ENCODE results near the gene PTPN6.

The PTPN6 gene

GRCh38 chr12:6938353-6939190 is 12.6 kb upstream of the PTPN6 start:
- H3K36me3 ChIP-seq (ENCODE audit: control insufficient read depth, low read length) = no peaks in the 10 kb centered on the region; the same call in none of the 2 replicates
- 0 out of 2 replicates have a peak, but pooled peaks cover under 1% of the 10 kb centered on the region for H3F3A ChIP-seq (ENCODE audit: control insufficient read depth, insufficient read depth)
- no peaks in the 10 kb centered on the region for H3K9me3 ChIP-seq (ENCODE audit: control insufficient read depth, insufficient read depth, low read length)
- H3K4me1 ChIP-seq (ENCODE audit: control insufficient read depth, low read length) = peaks cover 26% of the 10 kb centered on the region
- peaks cover 14% of the 10 kb centered on the region for H3K79me2 ChIP-seq (ENCODE audit: control insufficient read depth, low read length)
- no peaks in the 10 kb centered on the region for H3K27me3 ChIP-seq (ENCODE audit: control insufficient read depth, low read length)
- H3K27ac ChIP-seq (ENCODE audit: low read depth, low read length) = no peak overlapping the region
- H3K4me2 ChIP-seq (ENCODE audit: low read length) = peak overlapping the region; percentile 49
- no peak for TF ChIP-seq EZH2phosphoT487 (IDR thresholded peaks at IDR 0.05; ENCODE audit: borderline replicate concordance, low read length)
- peak; percentile 5 for TF ChIP-seq CTCF (IDR thresholded peaks at IDR 0.05; ENCODE audit: low read depth, low read length, poor library complexity, severe bottlenecking)
- H4K20me1 ChIP-seq (ENCODE audit: control insufficient read depth, insufficient read depth, low read depth, low read length) = no peaks in the 10 kb centered on the region
- H3K9me2 ChIP-seq (replicated peaks; ENCODE audit: control insufficient read depth, low read length) = no peaks in the 10 kb centered on the region
- H3K4me3 ChIP-seq (ENCODE audit: low read length) = peak overlapping the region; percentile 88

- no peaks in the 10 kb centered on the region; the same call in none of the 2 replicates for H3K36me3 ChIP-seq (ENCODE audit: control insufficient read depth, low read length)
- H3K9me3 ChIP-seq (ENCODE audit: control insufficient read depth, insufficient read depth, low read length) = no peaks in the 10 kb centered on the region
- no peak for TF ChIP-seq EZH2phosphoT487 (IDR thresholded peaks at IDR 0.05; ENCODE audit: borderline replicate concordance, low read length)
- no peak for TF ChIP-seq CTCF (IDR thresholded peaks at IDR 0.05; ENCODE audit: low read depth, low read length, poor library complexity, severe bottlenecking)
- no peaks in the 10 kb centered on the region for H3K9me2 ChIP-seq (replicated peaks; ENCODE audit: control insufficient read depth, low read length)
- H3F3A ChIP-seq (ENCODE audit: control insufficient read depth, insufficient read depth) = peaks cover 6% of the 10 kb centered on the region
- no peaks in the 10 kb centered on the region for H3K27me3 ChIP-seq (ENCODE audit: control insufficient read depth, low read length)
- no peak overlapping the region for H3K4me3 ChIP-seq (ENCODE audit: low read length)
- no peak overlapping the region for H3K4me2 ChIP-seq (ENCODE audit: low read length)
- H3K79me2 ChIP-seq (ENCODE audit: control insufficient read depth, low read length) = peaks cover 14% of the 10 kb centered on the region
- peaks cover 32% of the 10 kb centered on the region for H3K4me1 ChIP-seq (ENCODE audit: control insufficient read depth, low read length)
- no peaks in the 10 kb centered on the region for H4K20me1 ChIP-seq (ENCODE audit: control insufficient read depth, insufficient read depth, low read depth, low read length)
- no peak overlapping the region for H3K27ac ChIP-seq (ENCODE audit: low read depth, low read length)
Observed at GRCh38 chr12:6939191-6939540, 12.0 kb upstream of the PTPN6 start.

- peaks cover 47% of the 10 kb centered on the region for H3K4me1 ChIP-seq (ENCODE audit: control insufficient read depth, low read length)
- no peaks in the 10 kb centered on the region for H4K20me1 ChIP-seq (ENCODE audit: control insufficient read depth, insufficient read depth, low read depth, low read length)
- H3K9me3 ChIP-seq (ENCODE audit: control insufficient read depth, insufficient read depth, low read length) = no peaks in the 10 kb centered on the region
- H3K27ac ChIP-seq (ENCODE audit: low read depth, low read length) = no peak overlapping the region
- peaks cover 9% of the 10 kb centered on the region for H3F3A ChIP-seq (ENCODE audit: control insufficient read depth, insufficient read depth)
- H3K36me3 ChIP-seq (ENCODE audit: control insufficient read depth, low read length) = no peaks in the 10 kb centered on the region; the same call in 1 of the 2 replicates
- H3K9me2 ChIP-seq (replicated peaks; ENCODE audit: control insufficient read depth, low read length) = no peaks in the 10 kb centered on the region
- TF ChIP-seq CTCF (IDR thresholded peaks at IDR 0.05; ENCODE audit: low read depth, low read length, poor library complexity, severe bottlenecking) = no peak
- no peak overlapping the region for H3K4me3 ChIP-seq (ENCODE audit: low read length)
- peaks cover 14% of the 10 kb centered on the region for H3K79me2 ChIP-seq (ENCODE audit: control insufficient read depth, low read length)
- no peak overlapping the region for H3K4me2 ChIP-seq (ENCODE audit: low read length)
- no peaks in the 10 kb centered on the region for H3K27me3 ChIP-seq (ENCODE audit: control insufficient read depth, low read length)
Observed at GRCh38 chr12:6941267-6941666, 9.9 kb upstream of the PTPN6 start.

Measured in DOHH2 (cell line).